HepG2 (cell line): ENCODE data around the gene MSI2. TPM values are rescaled to one million over a fixed set of nuclear protein-coding genes. Genes with fewer than 3 reads are reported as not detected.

Experiments used
- BCLAF1 ChIP-seq: fragments of 450-650 bp; IDR thresholded peaks from 2 replicates; pipeline ENCODE4 v1.6.1; 2017; ENCODE audit warnings: mild to moderate bottlenecking
- CCDC6 ChIP-seq: sonication (generic); formaldehyde crosslinking; IDR thresholded peaks from 2 replicates; pipeline ENCODE4 v1.8.1; 2022; ENCODE audit warnings: mild to moderate bottlenecking, missing genetic modification reagents, moderate library complexity
- CERS6 ChIP-seq: sonication (generic); formaldehyde crosslinking; IDR thresholded peaks from 2 replicates; pipeline ENCODE4 v1.5.0; 2020; ENCODE audit warnings: missing genetic modification reagents
- ELF1 ChIP-seq: sonication (generic); formaldehyde crosslinking; IDR thresholded peaks from 2 replicates; pipeline ENCODE4 v1.4.0; 2020; ENCODE audit warnings: missing genetic modification reagents
- FOXC1 ChIP-seq: sonication (generic); formaldehyde crosslinking; IDR thresholded peaks from 2 replicates; pipeline ENCODE4 v1.8.0; 2022; ENCODE audit warnings: mild to moderate bottlenecking, missing genetic modification reagents, borderline replicate concordance
- FOXO1 ChIP-seq: sonication (generic); formaldehyde crosslinking; IDR thresholded peaks from 2 replicates; pipeline ENCODE4 v1.4.0; 2020; ENCODE audit warnings: missing genetic modification reagents
- GFI1 ChIP-seq: sonication (generic); formaldehyde crosslinking; IDR thresholded peaks from 2 replicates; pipeline ENCODE4 v1.5.0; 2020; ENCODE audit warnings: missing genetic modification reagents, mild to moderate bottlenecking, borderline replicate concordance
- HOMEZ ChIP-seq: IDR thresholded peaks from 2 replicates; pipeline ENCODE4 v1.6.1; 2016; ENCODE audit warnings: low read depth
- KMT2A ChIP-seq: sonication (generic); formaldehyde crosslinking; IDR thresholded peaks from 2 replicates; pipeline ENCODE4 v1.4.0; 2020; ENCODE audit warnings: missing genetic modification reagents
- NKX3-1 ChIP-seq: sonication (generic); formaldehyde crosslinking; IDR thresholded peaks from 2 replicates; pipeline ENCODE4 v1.5.0; 2020; ENCODE audit warnings: missing genetic modification reagents
- RFX1 ChIP-seq: fragments of 450-650 bp; IDR thresholded peaks from 2 replicates; pipeline ENCODE4 v1.6.1; 2017
- TBP ChIP-seq: sonication (generic); formaldehyde crosslinking; IDR thresholded peaks from 2 replicates; pipeline ENCODE4 v1.5.0; 2020; ENCODE audit warnings: missing genetic modification reagents
- TCF12 ChIP-seq, 2 experiments: fragments of 450-650 bp in 1 of 2; sonication (generic) in 1 of 2; formaldehyde crosslinking in 1 of 2; IDR thresholded peaks; 2 replicates each; pipeline versions ENCODE4 v1.6.1 to v1.8.0; 2017 to 2022; ENCODE audit warnings: antibody characterized with exemption in 1 of 2, mild to moderate bottlenecking in 1 of 2, missing genetic modification reagents in 1 of 2, moderate library complexity in 1 of 2
- TRAFD1 ChIP-seq: sonication (generic); formaldehyde crosslinking; IDR thresholded peaks from 2 replicates; pipeline ENCODE4 v1.5.1; 2020; ENCODE audit warnings: missing genetic modification reagents, mild to moderate bottlenecking, borderline replicate concordance
- USF2 ChIP-seq, 2 experiments: sonication (generic) in 1 of 2; formaldehyde crosslinking in 1 of 2; IDR thresholded peaks; 2 replicates each; pipeline versions ENCODE4 v1.5.1 to v1.6.1; 2011 to 2020; ENCODE audit warnings: borderline replicate concordance in 1 of 2, low read depth in 1 of 2, low read length in 1 of 2, mild to moderate bottlenecking in 1 of 2, missing genetic modification reagents in 1 of 2, moderate library complexity in 1 of 2
- ZNF800 ChIP-seq: sonication (generic); formaldehyde crosslinking; IDR thresholded peaks from 2 replicates; pipeline ENCODE4 v1.4.0; 2020; ENCODE audit warnings: missing genetic modification reagents
- polyA plus RNA-seq, 8 experiments: library from polyadenylated mRNA; depleted of rRNA in 3 of 8; stranded (reverse) in 7 of 8; unstranded in 1 of 8; fragments of >200 nt; fragmentation: Illumina TruSeq in 4 of 8; extraction: Trizol in 4 of 8; gene quantifications; 2 replicates each; pipeline versions ENCODE4 v1.2.1 to v1.2.3, GENCODE V29; 2011 to 2016; ENCODE audit warnings: low read depth in 4 of 8, missing spikeins in 1 of 8, mixed read lengths in 1 of 8; ENCODE audit not compliant: insufficient read depth in 1 of 8
- total RNA-seq, 5 experiments: library from RNA; depleted of rRNA; stranded (reverse); fragments of >200 nt; fragmentation: Illumina TruSeq; extraction: Trizol; gene quantifications; 2 replicates each; pipeline ENCODE4 v1.2.3, GENCODE V29; 2016; ENCODE audit warnings: low read depth in 1 of 5

MSI2 gene
- total and polyA plus RNA-seq, 2 of the 13 experiments (the other 11 are each of a cell fraction or from before 2014, with no cell fraction given) = 77.5 to 78.4 TPM

- TF ChIP-seq CERS6 (CRISPR knock-in tag) (no peak), HOMEZ (CRISPR knock-in tag) (peak; percentile 75), ELF1 (CRISPR knock-in tag) (peak; percentile 51; the same call in 1 of the 2 replicates), CCDC6 (CRISPR knock-in tag) (0 out of 2 replicates have a peak, but pooled peaks have one; percentile 69), USF2 (IDR thresholded peaks at IDR 0.05; ENCODE audit: low read depth, low read length) (no peak), USF2 (CRISPR knock-in tag; IDR thresholded peaks at IDR 0.05; ENCODE audit: borderline replicate concordance) (no peak), NKX3-1 (0 out of 2 replicates have a peak, but pooled peaks have one; percentile 23), FOXC1 (CRISPR knock-in tag) (peak; percentile 66; the same call in 1 of the 2 replicates), TCF12 (IDR thresholded peaks at IDR 0.05) (no peak), TCF12 (CRISPR knock-in tag; IDR thresholded peaks at IDR 0.05) (no peak), ZNF800 (CRISPR knock-in tag) (no peak), FOXO1 (CRISPR knock-in tag) (peak; percentile 93), KMT2A (CRISPR knock-in tag) (peak; percentile 28; the same call in 1 of the 2 replicates), TBP (CRISPR knock-in tag) (no peak), RFX1 (peak; percentile 4; the same call in 1 of the 2 replicates), TRAFD1 (CRISPR knock-in tag) (0 out of 2 replicates have a peak, but pooled peaks have one; percentile 43), BCLAF1 (no peak), GFI1 (CRISPR knock-in tag) (peak; percentile 92)
Observed at GRCh38 chr17:57517632-57518456, 261.5 kb downstream of the MSI2 start (continued).
